SK-N-SH (cell line): ENCODE measurements around the gene C19orf33.

Experiments
- CHD2 ChIP-seq: fragments of 150-350 bp; IDR thresholded peaks from 2 replicates; pipeline ENCODE4 v1.6.1; 2018; ENCODE audit warnings: low read length; ENCODE audit not compliant: partially characterized antibody
- CTCF ChIP-seq: fragments of 200-600 bp; sonication (generic); IDR thresholded peaks from 2 replicates; pipeline ENCODE4 v1.6.1; 2017; ENCODE audit warnings: antibody characterized with exemption, mild to moderate bottlenecking, moderate library complexity
- EZH2phosphoT487 ChIP-seq: fragments of 200-600 bp; sonication (generic); IDR thresholded peaks from 2 replicates; pipeline ENCODE4 v1.6.1; 2017; ENCODE audit warnings: low read depth, mixed run types, mild to moderate bottlenecking, antibody characterized with exemption, moderate library complexity, borderline replicate concordance
- FOSL2 ChIP-seq: IDR thresholded peaks from 2 replicates; pipeline ENCODE4 v1.4.0; 2012; ENCODE audit warnings: low read depth, mild to moderate bottlenecking, moderate library complexity, borderline replicate concordance
- MXI1 ChIP-seq: IDR thresholded peaks from 2 replicates; pipeline ENCODE4 v1.6.1; 2012; ENCODE audit warnings: mild to moderate bottlenecking, low read depth, low read length, improper control_type of control experiment
- RAD21 ChIP-seq: IDR thresholded peaks from 2 replicates; pipeline ENCODE4 v1.6.1; 2012; ENCODE audit warnings: mild to moderate bottlenecking, low read length
- REST ChIP-seq: IDR thresholded peaks from 2 replicates; pipeline ENCODE4 v1.6.1; 2012; ENCODE audit warnings: mild to moderate bottlenecking, low read depth, low read length, moderate library complexity
- RFX5 ChIP-seq: IDR thresholded peaks from 2 replicates; pipeline ENCODE4 v1.6.1; 2012; ENCODE audit warnings: mild to moderate bottlenecking, improper control_type of control experiment, low read length
- SIN3A ChIP-seq: IDR thresholded peaks from 2 replicates; pipeline ENCODE4 v1.6.1; 2012; ENCODE audit warnings: low read depth, mild to moderate bottlenecking, low read length, moderate library complexity, borderline replicate concordance
- SMC3 ChIP-seq: IDR thresholded peaks from 2 replicates; pipeline ENCODE4 v1.6.1; 2012; ENCODE audit warnings: low read depth, low read length, improper control_type of control experiment
- YY1 ChIP-seq: IDR thresholded peaks from 2 replicates; pipeline ENCODE4 v1.4.0; 2012; ENCODE audit warnings: low read depth, mild to moderate bottlenecking

GRCh38 chr19:38306236-38306635, 2.2 kb downstream of the C19orf33 start:
- TF ChIP-seq FOSL2, result no peak
- TF ChIP-seq CTCF, result no peak
- TF ChIP-seq RAD21, result no peak
- TF ChIP-seq SIN3A, result no peak
- TF ChIP-seq MXI1, result no peak
- TF ChIP-seq SMC3, result no peak
- TF ChIP-seq EZH2phosphoT487, result no peak
- no peak for TF ChIP-seq YY1
- TF ChIP-seq RFX5, result no peak
- no peak for TF ChIP-seq REST
- TF ChIP-seq CHD2, result no peak
